ENCODE data around the gene NAA11.

NAA11 gene

GRCh38 chr4:79340568-79340967, 14.7 kb upstream of the NAA11 start:
- no peak overlapping the region for H3K4me3 ChIP-seq (ENCODE audit: low read depth, low read length)
- ChIA-PET CTCF (no interaction called here), POLR2A (no interaction called here)
- DNase-seq (ENCODE audit: low read depth, low spot score): no peak
- no peak for TF ChIP-seq CTCF (IDR thresholded peaks at IDR 0.05; ENCODE audit: insufficient read depth, low read length, missing control alignments)

GRCh38 chr4:79338148-79338547, 12.3 kb upstream of the NAA11 start:
- POLR2A ChIA-PET: no interaction called here
- CTCF ChIA-PET: no interaction called here
- TF ChIP-seq CTCF (IDR thresholded peaks at IDR 0.05; ENCODE audit: insufficient read depth, low read length, missing control alignments): no peak
- DNase-seq (ENCODE audit: low read depth, low spot score): no peak
- H3K4me3 ChIP-seq (ENCODE audit: low read depth, low read length): no peak overlapping the region

- no peak overlapping the region for H3K4me3 ChIP-seq (ENCODE audit: low read depth, low read length)
- no peak for TF ChIP-seq CTCF (IDR thresholded peaks at IDR 0.05; ENCODE audit: insufficient read depth, low read length, missing control alignments)
- POLR2A ChIA-PET: no interaction called here
- CTCF ChIA-PET: no interaction called here
- DNase-seq (ENCODE audit: low read depth, low spot score): no peak
Observed at GRCh38 chr4:79334783-79335182, 8.9 kb upstream of the NAA11 start.

- ChIA-PET CTCF (no interaction called here), POLR2A (no interaction called here)
- TF ChIP-seq CTCF (IDR thresholded peaks at IDR 0.05; ENCODE audit: insufficient read depth, low read length, missing control alignments): no peak
- H3K4me3 ChIP-seq (ENCODE audit: low read depth, low read length): no peak overlapping the region
- no peak for DNase-seq (ENCODE audit: low read depth, low spot score)
Observed at GRCh38 chr4:79334341-79334740, 8.5 kb upstream of the NAA11 start.

- no peak overlapping the region for H3K4me3 ChIP-seq (ENCODE audit: low read depth, low read length)
- ChIA-PET POLR2A (no interaction called here), CTCF (no interaction called here)
- no peak for TF ChIP-seq CTCF (IDR thresholded peaks at IDR 0.05; ENCODE audit: insufficient read depth, low read length, missing control alignments)
- DNase-seq (ENCODE audit: low read depth, low spot score): no peak
Observed at GRCh38 chr4:79331126-79331876, 5.4 kb upstream of the NAA11 start.

GRCh38 chr4:79330720-79331119, 4.9 kb upstream of the NAA11 start:
- DNase-seq (ENCODE audit: low read depth, low spot score): no peak
- no peak overlapping the region for H3K4me3 ChIP-seq (ENCODE audit: low read depth, low read length)
- POLR2A ChIA-PET: no interaction called here
- CTCF ChIA-PET: no interaction called here
- no peak for TF ChIP-seq CTCF (IDR thresholded peaks at IDR 0.05; ENCODE audit: insufficient read depth, low read length, missing control alignments)

Data from AG04449 (cell line).